T-helper 9 cell (primary cell): ENCODE results near the gene NEGR1.

Source experiments
- DNase-seq: peaks from one replicate; pipeline ENCODE4 v3.0.0-alpha.2; 2020

NEGR1 gene

GRCh38 chr1:72015006-72015405 lies 267.3 kb downstream of the NEGR1 start:
- DNase-seq, result no peak

- no peak for DNase-seq
Measured at GRCh38 chr1:72013161-72013560, 269.2 kb downstream of the NEGR1 start.

- no peak for DNase-seq
Measured at GRCh38 chr1:72011721-72012120, 270.6 kb downstream of the NEGR1 start.

GRCh38 chr1:72010094-72010431 lies 272.3 kb downstream of the NEGR1 start:
- DNase-seq, result no peak

DNA sequence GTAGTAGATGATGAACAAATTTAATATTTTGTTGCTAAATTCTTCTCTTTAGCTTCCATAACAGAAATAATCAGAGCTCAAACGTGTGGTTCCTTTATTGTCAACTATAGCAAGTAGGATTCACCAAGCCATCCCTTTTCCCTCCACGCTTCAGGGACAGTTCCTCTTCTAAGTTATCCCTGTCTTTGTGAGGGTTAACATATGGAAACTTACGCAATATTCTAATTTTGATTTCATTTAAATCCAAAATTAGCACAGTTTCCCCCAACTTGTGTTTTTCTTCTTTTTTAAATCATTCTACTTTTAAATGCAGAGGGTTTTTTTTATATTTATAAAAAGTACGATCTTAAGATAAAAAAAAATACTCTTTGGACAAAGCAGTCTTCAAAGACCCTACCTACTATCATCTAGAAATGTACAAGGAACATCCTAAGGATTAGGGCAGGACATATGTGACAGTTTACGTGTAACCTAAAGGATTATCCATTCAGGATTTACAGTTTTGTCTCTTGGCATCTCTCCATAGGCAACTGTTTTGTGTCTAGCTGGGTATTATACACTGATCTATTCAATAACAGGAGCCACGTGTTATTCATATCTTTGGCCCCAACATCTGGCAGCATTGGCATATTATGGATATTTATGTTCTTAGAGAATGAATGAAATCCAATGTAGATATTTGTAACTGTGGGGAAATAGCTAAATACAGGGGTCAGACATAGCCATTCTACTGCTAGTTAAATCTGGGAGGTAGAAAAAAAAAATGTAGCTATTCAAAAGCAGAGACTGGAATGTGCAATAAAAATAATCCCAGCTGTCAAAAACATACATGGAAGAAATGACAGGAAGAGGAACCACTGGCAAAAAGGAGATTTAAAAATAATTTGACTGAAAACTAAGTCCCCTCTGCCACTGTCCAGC lies 272.9 kb downstream of the NEGR1 start:
- no peak for DNase-seq

GRCh38 chr1:72007312-72007711 lies 275.0 kb downstream of the NEGR1 start:
- DNase-seq, result no peak

GRCh38 chr1:72006092-72006491 lies 276.2 kb downstream of the NEGR1 start:
- DNase-seq, result no peak

- DNase-seq, result no peak
Measured at GRCh38 chr1:72003092-72003491, 279.2 kb downstream of the NEGR1 start.

DNA sequence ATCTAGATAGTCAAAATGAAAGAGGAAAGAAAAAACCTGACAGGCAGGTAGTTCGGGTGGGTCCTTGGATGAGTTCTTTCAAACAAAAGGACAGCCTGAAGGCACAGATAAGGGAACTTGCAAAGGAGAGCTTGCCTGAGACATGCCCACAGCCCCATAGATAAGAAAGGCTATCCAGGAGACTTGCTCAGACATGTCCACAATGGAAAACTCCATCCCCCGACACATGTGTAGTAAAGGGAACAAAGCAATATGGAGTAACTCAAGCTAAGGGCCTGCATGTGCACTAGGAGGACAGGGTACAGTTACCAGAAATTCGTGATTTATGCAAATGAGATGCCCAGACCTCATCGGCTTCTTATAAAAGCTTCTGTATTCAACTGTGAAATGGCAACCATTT lies 281.5 kb downstream of the NEGR1 start:
- DNase-seq, result no peak

DNA sequence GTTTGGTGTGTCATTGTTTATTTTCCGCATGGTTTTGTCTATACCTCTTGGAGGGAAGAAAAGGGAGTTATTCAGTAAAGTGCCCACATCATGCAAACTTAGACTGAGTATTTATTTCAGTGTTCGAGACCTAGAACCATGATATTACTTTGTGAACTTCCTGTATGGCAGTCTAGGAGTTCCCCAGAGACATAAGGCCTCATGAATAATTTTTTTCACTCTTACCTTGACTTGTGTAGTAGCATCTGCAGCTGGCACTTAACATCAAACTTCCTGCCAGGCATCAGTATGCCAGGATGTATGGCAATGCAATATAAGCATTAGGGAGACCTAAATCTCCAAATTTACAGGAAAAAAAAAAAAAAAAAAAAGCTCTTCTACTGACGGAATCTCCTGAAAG lies 287.7 kb downstream of the NEGR1 start:
- no peak for DNase-seq

DNA sequence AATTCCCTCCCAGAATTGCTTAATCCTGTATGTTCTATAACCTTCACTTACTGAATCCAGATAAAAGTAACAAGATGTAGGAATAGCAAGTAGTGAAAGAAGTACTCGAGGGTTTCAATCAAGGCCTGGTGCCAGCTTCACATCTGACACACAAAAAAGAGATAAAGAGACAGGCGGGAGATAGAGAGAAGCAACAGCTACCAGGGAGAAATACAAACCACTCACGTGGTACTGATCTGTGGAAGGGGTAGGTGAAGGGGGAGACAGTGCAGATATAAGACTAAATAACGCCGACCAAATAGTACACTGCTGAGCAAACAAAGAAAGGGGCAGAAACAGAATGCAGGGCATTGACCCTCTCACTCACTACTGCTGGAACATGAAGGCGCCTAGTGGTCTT lies 295.2 kb downstream of the NEGR1 start:
- DNase-seq, result no peak

DNA sequence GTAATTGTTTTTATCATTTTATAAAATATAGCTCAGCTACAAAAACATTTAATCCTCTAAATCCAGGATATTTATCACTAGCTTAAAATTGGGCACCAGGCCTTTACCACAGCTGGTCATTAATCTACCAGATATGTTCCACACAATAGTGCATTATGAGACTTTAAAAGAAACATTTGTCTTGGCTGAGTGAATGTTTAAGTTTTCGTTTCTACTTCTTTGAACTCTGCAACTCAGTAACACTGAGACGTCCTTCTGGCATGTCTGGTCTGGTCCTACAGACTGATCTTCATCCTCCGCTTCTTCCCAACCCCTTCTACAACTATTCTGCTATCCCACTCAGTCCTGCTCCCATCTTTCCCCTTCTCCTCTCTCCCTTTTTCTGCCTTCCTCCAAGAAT lies 296.2 kb downstream of the NEGR1 start:
- DNase-seq, result no peak

DNA sequence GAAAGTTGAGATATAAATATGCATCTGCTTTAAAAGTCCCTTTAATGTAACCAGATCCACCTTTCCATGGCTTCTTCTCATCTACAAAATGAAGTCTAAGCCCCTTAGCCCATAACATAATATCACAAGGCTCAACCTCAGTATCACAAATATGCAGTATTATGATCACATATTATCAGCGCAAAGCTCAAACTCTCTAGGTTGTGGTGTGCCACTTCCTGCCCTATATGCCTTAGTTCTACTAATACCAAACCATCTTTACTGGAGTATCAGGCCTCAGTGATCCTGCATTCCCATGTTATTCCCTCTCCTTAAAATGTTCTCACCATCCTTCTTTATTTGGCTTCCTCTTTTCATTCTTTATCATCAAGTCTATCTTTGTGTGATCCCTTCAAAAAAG lies 301.8 kb downstream of the NEGR1 start:
- DNase-seq, result no peak

DNA sequence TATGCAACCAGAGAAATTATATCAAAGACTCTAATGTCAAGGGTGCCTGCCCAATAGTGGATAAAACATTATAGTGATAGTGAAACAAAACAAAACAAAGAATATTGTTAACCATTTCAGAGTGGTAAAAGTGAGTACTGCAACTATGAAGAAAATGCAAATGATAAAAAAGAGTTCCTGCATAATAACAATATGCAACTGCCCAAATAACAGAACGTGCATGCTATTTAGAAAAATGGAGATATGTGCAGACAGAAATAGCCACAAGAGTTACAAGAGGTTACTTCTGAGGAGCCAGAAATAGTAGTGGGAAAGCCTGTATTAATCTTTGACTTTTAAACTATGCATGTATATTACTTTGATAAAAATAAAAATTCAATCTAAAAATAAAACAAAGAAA lies 302.5 kb downstream of the NEGR1 start:
- no peak for DNase-seq

DNA sequence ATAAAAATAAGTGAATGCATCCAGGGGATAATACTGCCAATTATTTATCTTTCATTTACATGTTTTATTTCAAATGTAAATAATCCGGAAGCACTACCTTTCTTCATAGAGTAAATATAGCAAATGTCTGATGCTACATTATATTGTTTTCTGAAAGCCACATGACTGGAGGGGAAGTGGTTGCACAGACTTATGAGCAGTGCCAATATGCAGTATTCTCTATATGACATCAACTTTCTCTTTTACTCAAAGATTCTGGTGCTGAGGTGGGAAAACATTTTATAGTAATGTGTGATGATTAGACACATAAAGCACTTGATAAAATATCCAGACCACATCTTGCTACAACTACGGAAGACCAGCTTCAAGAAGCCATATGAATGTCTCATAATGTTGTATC lies 314.7 kb downstream of the NEGR1 start:
- DNase-seq, result no peak

DNA sequence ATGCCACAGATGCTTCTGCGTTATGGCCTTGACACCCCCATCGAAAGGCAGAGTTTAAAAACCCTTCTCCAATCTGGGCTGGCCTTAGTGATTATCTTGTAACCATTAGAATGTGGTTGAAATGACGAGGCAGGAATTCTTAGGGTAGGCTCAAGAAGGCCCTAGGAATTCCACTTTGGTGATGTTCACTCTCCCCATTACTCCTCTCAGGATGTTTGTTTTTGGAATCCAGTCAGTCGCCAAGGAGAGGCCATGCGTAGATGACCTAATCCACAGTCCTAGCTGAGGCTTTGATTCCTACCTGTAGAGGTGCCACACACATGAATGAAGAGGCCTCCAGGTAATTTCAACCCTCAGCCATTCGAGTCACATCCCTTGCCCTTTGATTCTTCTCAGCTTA lies 318.2 kb downstream of the NEGR1 start:
- DNase-seq, result no peak

DNA sequence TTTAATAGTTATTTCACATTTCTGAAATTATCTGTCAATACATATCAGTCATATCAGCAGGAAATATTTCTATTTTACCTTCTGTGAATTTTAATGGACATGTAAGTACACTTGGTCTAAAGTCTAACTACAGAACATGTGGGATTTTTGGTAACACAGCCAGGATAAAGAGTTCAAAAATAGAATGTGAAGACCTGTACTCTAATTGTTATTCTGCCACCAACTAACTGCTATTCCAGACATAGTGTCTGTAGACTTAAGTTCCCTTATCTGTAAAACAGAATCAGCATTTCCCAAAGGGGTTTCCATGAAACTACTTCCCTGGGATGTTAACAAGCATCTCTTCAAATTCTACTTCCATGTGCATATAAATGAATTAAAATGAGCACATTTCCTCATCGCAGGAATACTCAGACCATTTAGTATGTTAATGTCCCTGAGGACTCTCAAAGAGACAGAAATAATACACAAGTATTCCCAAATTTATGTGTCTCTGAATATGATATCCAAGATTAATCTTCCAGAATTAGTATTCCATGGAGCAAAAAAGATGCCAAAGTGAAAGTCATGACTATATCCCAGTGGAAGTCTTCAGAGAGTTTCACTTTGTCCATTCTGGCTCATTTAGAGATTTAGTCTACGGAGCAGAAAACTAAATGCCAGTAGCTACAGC lies 325.6 kb downstream of the NEGR1 start:
- no peak for DNase-seq

GRCh38 chr1:71950579-71950978 lies 331.8 kb downstream of the NEGR1 start:
- DNase-seq, result no peak

DNA sequence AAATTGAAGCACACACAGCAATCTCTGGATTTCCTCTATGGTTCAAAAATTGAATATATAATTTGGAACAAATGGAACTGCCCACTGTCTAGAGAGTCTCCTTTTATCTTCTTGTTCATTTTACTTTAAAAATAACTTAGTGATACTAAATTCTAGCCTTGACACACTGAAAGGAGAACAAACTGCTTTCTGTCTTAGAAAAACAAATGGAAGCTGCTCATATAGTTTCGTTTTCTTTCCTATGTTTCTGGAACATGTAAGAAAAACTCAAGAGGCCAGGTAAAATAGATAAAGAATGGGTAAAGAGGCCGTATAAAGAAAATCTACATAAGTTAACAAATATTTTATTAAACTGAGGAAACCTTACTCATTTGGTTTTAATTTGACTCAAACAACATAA lies 332.7 kb downstream of the NEGR1 start:
- no peak for DNase-seq

- DNase-seq, result no peak
Measured at GRCh38 chr1:71948561-71948960, 333.8 kb downstream of the NEGR1 start.

DNA sequence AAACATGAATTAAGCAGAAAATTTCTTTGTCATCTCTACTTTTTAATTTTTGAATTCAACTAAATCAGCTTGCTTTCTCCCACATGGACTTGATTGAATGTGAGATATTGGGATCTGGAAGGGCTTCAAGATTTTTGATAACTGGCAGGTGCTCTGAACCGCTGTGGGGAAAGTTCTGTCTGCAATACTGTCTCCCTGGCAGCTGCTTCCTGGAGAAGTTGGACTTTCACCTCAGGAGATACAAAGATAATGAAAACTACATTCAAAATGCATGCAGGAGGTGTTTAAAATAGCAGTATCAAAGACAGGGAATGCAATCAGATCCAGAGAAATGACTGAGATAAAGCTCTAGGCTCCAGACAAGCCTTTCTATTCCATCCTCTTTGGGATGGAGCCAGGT lies 338.3 kb downstream of the NEGR1 start:
- DNase-seq, result no peak

GRCh38 chr1:71940261-71940660 lies 342.1 kb downstream of the NEGR1 start:
- no peak for DNase-seq

DNA sequence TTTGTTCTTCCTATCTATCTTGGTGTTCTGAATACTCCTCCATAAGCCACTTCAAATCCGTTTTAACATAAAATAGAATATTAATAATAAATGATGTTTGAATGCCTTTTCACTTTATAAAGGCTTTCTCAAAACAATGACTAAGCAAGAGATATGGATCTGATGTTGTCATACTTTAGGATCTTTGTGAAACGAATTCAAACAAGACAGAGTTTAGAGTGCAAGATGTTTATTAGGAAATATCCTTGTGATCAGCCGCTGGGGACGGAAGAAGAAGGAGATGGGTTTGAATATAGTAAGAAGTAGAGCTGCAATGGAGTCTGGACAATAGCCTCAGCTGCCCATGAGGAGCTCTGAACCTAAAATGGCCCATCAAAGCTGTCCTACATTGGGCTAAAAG lies 351.8 kb downstream of the NEGR1 start:
- DNase-seq, result no peak

- no peak for DNase-seq
Measured at GRCh38 chr1:71921935-71922559, 360.3 kb downstream of the NEGR1 start.
